Measurements from ENCODE around the gene TSSC4. TPM values are rescaled to one million over a fixed set of nuclear protein-coding genes. Genes with fewer than 3 reads are reported as not detected.
A peak's percentile ranks its signal among the peaks of the same experiment; 100 is the strongest.

TSSC4 gene
- total and polyA plus RNA-seq, 2 of the 13 experiments (the other 11 are each of a cell fraction or from before 2014, with no cell fraction given) = 16.2 to 58.6 TPM

- peak; percentile 67; the same call in 1 of the 2 replicates for TF ChIP-seq NFKB2 (CRISPR knock-in tag; IDR thresholded peaks at IDR 0.05; ENCODE audit: borderline replicate concordance)
- TF ChIP-seq ZMYM4 (CRISPR knock-in tag; IDR thresholded peaks at IDR 0.05) = no peak
- TF ChIP-seq ZNF589 (CRISPR knock-in tag; conservative IDR thresholded peaks at IDR 0.05) = no peak
- TF ChIP-seq ARID3A (IDR thresholded peaks at IDR 0.05; ENCODE audit: low read depth, low read length) = no peak
- no peak for TF ChIP-seq JDP2 (CRISPR knock-in tag; IDR thresholded peaks at IDR 0.05; ENCODE audit: borderline replicate concordance)
- no peak for TF ChIP-seq HDAC2 (CRISPR knock-in tag; IDR thresholded peaks at IDR 0.05)
- TF ChIP-seq, protein P1, sequence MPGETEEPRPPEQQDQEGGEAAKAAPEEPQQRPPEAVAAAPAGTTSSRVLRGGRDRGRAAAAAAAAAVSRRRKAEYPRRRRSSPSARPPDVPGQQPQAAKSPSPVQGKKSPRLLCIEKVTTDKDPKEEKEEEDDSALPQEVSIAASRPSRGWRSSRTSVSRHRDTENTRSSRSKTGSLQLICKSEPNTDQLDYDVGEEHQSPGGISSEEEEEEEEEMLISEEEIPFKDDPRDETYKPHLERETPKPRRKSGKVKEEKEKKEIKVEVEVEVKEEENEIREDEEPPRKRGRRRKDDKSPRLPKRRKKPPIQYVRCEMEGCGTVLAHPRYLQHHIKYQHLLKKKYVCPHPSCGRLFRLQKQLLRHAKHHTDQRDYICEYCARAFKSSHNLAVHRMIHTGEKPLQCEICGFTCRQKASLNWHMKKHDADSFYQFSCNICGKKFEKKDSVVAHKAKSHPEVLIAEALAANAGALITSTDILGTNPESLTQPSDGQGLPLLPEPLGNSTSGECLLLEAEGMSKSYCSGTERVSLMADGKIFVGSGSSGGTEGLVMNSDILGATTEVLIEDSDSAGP (CRISPR knock-in tag; IDR thresholded peaks at IDR 0.05; ENCODE audit: borderline replicate concordance) = no peak; the same call in 1 of the 2 replicates
- TF ChIP-seq BRCA1 (CRISPR knock-in tag; IDR thresholded peaks at IDR 0.05) = no peak
- TF ChIP-seq, protein P2, sequence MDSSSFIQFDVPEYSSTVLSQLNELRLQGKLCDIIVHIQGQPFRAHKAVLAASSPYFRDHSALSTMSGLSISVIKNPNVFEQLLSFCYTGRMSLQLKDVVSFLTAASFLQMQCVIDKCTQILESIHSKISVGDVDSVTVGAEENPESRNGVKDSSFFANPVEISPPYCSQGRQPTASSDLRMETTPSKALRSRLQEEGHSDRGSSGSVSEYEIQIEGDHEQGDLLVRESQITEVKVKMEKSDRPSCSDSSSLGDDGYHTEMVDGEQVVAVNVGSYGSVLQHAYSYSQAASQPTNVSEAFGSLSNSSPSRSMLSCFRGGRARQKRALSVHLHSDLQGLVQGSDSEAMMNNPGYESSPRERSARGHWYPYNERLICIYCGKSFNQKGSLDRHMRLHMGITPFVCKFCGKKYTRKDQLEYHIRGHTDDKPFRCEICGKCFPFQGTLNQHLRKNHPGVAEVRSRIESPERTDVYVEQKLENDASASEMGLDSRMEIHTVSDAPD (CRISPR knock-in tag; IDR thresholded peaks at IDR 0.05) = no peak
- TF ChIP-seq RXRB (CRISPR knock-in tag; IDR thresholded peaks at IDR 0.05; ENCODE audit: borderline replicate concordance) = no peak
- TF ChIP-seq ZBTB20 (CRISPR knock-in tag; IDR thresholded peaks at IDR 0.05; ENCODE audit: borderline replicate concordance, low read depth) = 0 out of 2 replicates have a peak, but pooled peaks have one; percentile 5
- TF ChIP-seq NAIF1 (CRISPR knock-in tag; IDR thresholded peaks at IDR 0.05; ENCODE audit: borderline replicate concordance) = no peak
- no peak for TF ChIP-seq MXI1 (IDR thresholded peaks at IDR 0.05; ENCODE audit: borderline replicate concordance, low read depth, low read length)
- TF ChIP-seq HOXA7 (CRISPR knock-in tag; IDR thresholded peaks at IDR 0.05) = no peak
- TF ChIP-seq ZSCAN20 (CRISPR knock-in tag; IDR thresholded peaks at IDR 0.05; ENCODE audit: borderline replicate concordance) = 0 out of 2 replicates have a peak, but pooled peaks have one; percentile 78
- TF ChIP-seq ZNF280B (CRISPR knock-in tag; IDR thresholded peaks at IDR 0.05; ENCODE audit: borderline replicate concordance) = peak; percentile 49; the same call in 1 of the 2 replicates
- no peak for TF ChIP-seq HMGA1 (CRISPR knock-in tag; conservative IDR thresholded peaks at IDR 0.05)
- TF ChIP-seq SYNCRIP (IDR thresholded peaks at IDR 0.05; ENCODE audit: insufficient read depth, low read depth, low read length) = no peak
- TF ChIP-seq POLR2G (IDR thresholded peaks at IDR 0.05; ENCODE audit: low read depth, low read length) = peak; percentile 55; the same call in 1 of the 2 replicates
- no peak for TF ChIP-seq ZBTB8A (CRISPR knock-in tag; IDR thresholded peaks at IDR 0.05; ENCODE audit: borderline replicate concordance, low read depth)
- TF ChIP-seq ZNF552 (CRISPR knock-in tag; IDR thresholded peaks at IDR 0.05; ENCODE audit: borderline replicate concordance) = no peak
- TF ChIP-seq ZNF260 (CRISPR knock-in tag; IDR thresholded peaks at IDR 0.05; ENCODE audit: borderline replicate concordance, low read depth) = no peak
- TF ChIP-seq ZNF816 (CRISPR knock-in tag; IDR thresholded peaks at IDR 0.05; ENCODE audit: borderline replicate concordance) = no peak
- no peak for TF ChIP-seq ISL2 (CRISPR knock-in tag; IDR thresholded peaks at IDR 0.05)
Observed at GRCh38 chr11:2400762-2401435, 349 bp downstream of the TSSC4 start (continued).

Data from HepG2 (cell line).